Measurements from ENCODE around the gene DCAF11.

Gene DCAF11

GRCh38 chr14:24093207-24093900 lies 21.2 kb upstream of the DCAF11 start:
- TF ChIP-seq CTCF (IDR thresholded peaks at IDR 0.05) = no peak
- H3K4me3 ChIP-seq = peak overlapping the region; percentile 80
- peak overlapping the region; percentile 81 to 95 for H3K27ac ChIP-seq
- no peak for DNase-seq (ENCODE audit: low spot score)

- peak within 1 kb of the TSS; percentile 80 for H3K4me3 ChIP-seq
- DNase-seq (ENCODE audit: low spot score) = peak; percentile 96
- no peak for TF ChIP-seq CTCF (IDR thresholded peaks at IDR 0.05)
- peak within 1 kb of the TSS; percentile 81 to 95 for H3K27ac ChIP-seq
Measured at GRCh38 chr14:24093901-24094840, 20.4 kb upstream of the DCAF11 start, which contains the start of gene PCK2. TSS of gene PCK2 (plus strand) at chr14:24094311. CDS start at chr14:24094406, 95 bp downstream.

- peak overlapping the region; percentile 80 for H3K4me3 ChIP-seq
- no peak for TF ChIP-seq CTCF (IDR thresholded peaks at IDR 0.05)
- DNase-seq (ENCODE audit: low spot score) = no peak
- peak overlapping the region; percentile 81 to 95 for H3K27ac ChIP-seq
Measured at GRCh38 chr14:24094841-24095270, 19.7 kb upstream of the DCAF11 start.

- H3K4me3 ChIP-seq = peak overlapping the region; percentile 80
- TF ChIP-seq CTCF (IDR thresholded peaks at IDR 0.05) = no peak
- no peak for DNase-seq (ENCODE audit: low spot score)
- peak overlapping the region; percentile 81 to 95 for H3K27ac ChIP-seq
Measured at GRCh38 chr14:24095271-24096068, 19.1 kb upstream of the DCAF11 start.

- Histone ChIP-seq H3K27ac (no peak overlapping the region), H3K4me3 (no peak overlapping the region)
- TF ChIP-seq CTCF (IDR thresholded peaks at IDR 0.05) = no peak
- DNase-seq (ENCODE audit: low spot score) = no peak
Measured at GRCh38 chr14:24096545-24097181, 17.9 kb upstream of the DCAF11 start.

- H3K27ac ChIP-seq = no peak overlapping the region
- DNase-seq (ENCODE audit: low spot score) = no peak
- H3K4me3 ChIP-seq = no peak overlapping the region
- no peak for TF ChIP-seq CTCF (IDR thresholded peaks at IDR 0.05)
Measured at GRCh38 chr14:24098229-24098926, 16.2 kb upstream of the DCAF11 start.
